Nephron (organoid): Measurements from ENCODE around the gene NOL8.

Experiments used
- H3K27ac Mint-ChIP-seq, 3 experiments: 2 replicates each; pipeline ENCODE4 v1.8.0; 2020; ENCODE audit warnings: mixed read lengths in 3 of 3, mild to moderate bottlenecking in 2 of 3, moderate library complexity in 1 of 3
- H3K27me3 Mint-ChIP-seq: 2 replicates; pipeline ENCODE4 v1.8.0; 2021; ENCODE audit warnings: low read depth, mild to moderate bottlenecking, moderate library complexity, mixed read lengths
- H3K36me3 Mint-ChIP-seq: 2 replicates; pipeline ENCODE4 v1.8.0; 2020; ENCODE audit warnings: low read depth, mixed read lengths
- H3K4me1 Mint-ChIP-seq: 2 replicates; pipeline ENCODE4 v1.8.0; 2020; ENCODE audit warnings: mixed read lengths
- H3K4me3 Mint-ChIP-seq, 3 experiments: 2 replicates each; pipeline ENCODE4 v1.8.0; 2020; ENCODE audit warnings: mild to moderate bottlenecking in 3 of 3, mixed read lengths in 3 of 3, moderate library complexity in 2 of 3
- H3K9me3 Mint-ChIP-seq: 2 replicates; pipeline ENCODE4 v1.8.0; 2020; ENCODE audit warnings: mixed read lengths
- CTCF ChIP-seq, 3 experiments: fragments of 200-600 bp; sonication (generic); IDR thresholded peaks; one replicate each; pipeline ENCODE4 v1.5.0; 2021; ENCODE audit warnings: antibody characterized with exemption in 3 of 3; ENCODE audit not compliant: unreplicated experiment in 3 of 3

NOL8 gene

GRCh38 chr9:92325991-92326500 lies 896 bp upstream of the NOL8 start:
- TF ChIP-seq CTCF (IDR thresholded peaks at IDR 0.05; ENCODE audit: unreplicated experiment in 3 of 3): no peak
- Mint-ChIP-seq H3K27me3 (no peaks in the 10 kb centered on the region), H3K4me3 (peak overlapping the region; percentile 93 to 98 (median 95)), H3K4me1 (peaks cover 36% of the 10 kb centered on the region), H3K27ac (peak overlapping the region; percentile 97 to 98 (median 97)), H3K36me3 (peaks cover 7% of the 10 kb centered on the region), H3K9me3 (no peaks in the 10 kb centered on the region)

- H3K4me1 Mint-ChIP-seq: peaks cover 30% of the 10 kb centered on the region
- H3K27me3 Mint-ChIP-seq: no peaks in the 10 kb centered on the region
- H3K36me3 Mint-ChIP-seq: peaks cover 10% of the 10 kb centered on the region
- no peaks in the 10 kb centered on the region for H3K9me3 Mint-ChIP-seq
- no peak for TF ChIP-seq CTCF (IDR thresholded peaks at IDR 0.05; ENCODE audit: unreplicated experiment in 3 of 3)
- H3K27ac Mint-ChIP-seq: peak overlapping the region; percentile 97 to 98 (median 97)
- H3K4me3 Mint-ChIP-seq: peak overlapping the region; percentile 93 to 98 (median 95)
These were observed 271 bp downstream of the NOL8 start for GRCh38 chr9:92324889-92325268.

- no peaks in the 10 kb centered on the region for H3K27me3 Mint-ChIP-seq
- H3K36me3 Mint-ChIP-seq: peaks cover 10% of the 10 kb centered on the region
- H3K9me3 Mint-ChIP-seq: no peaks in the 10 kb centered on the region
- peaks cover 30% of the 10 kb centered on the region for H3K4me1 Mint-ChIP-seq
- no peak for TF ChIP-seq CTCF (IDR thresholded peaks at IDR 0.05; ENCODE audit: unreplicated experiment in 3 of 3)
- peak overlapping the region; percentile 93 to 98 (median 95) for H3K4me3 Mint-ChIP-seq
- H3K27ac Mint-ChIP-seq: peak overlapping the region; percentile 97 to 98 (median 97)
These were observed 719 bp downstream of the NOL8 start for GRCh38 chr9:92324431-92324830.

- Mint-ChIP-seq H3K27ac (no peak overlapping the region), H3K9me3 (no peaks in the 10 kb centered on the region), H3K36me3 (peaks cover 66% of the 10 kb centered on the region), H3K4me1 (peaks cover 11% of the 10 kb centered on the region), H3K27me3 (no peaks in the 10 kb centered on the region), H3K4me3 (no peak overlapping the region)
- TF ChIP-seq CTCF (IDR thresholded peaks at IDR 0.05; ENCODE audit: unreplicated experiment in 3 of 3): no peak
These were observed 9.7 kb downstream of the NOL8 start for GRCh38 chr9:92315456-92315855.

- Mint-ChIP-seq H3K4me1 (peaks cover 11% of the 10 kb centered on the region), H3K9me3 (no peaks in the 10 kb centered on the region), H3K36me3 (peaks cover 73% of the 10 kb centered on the region), H3K27me3 (no peaks in the 10 kb centered on the region), H3K27ac (peak overlapping the region in 1 of 3 experiments; percentile 50), H3K4me3 (no peak overlapping the region)
- TF ChIP-seq CTCF (IDR thresholded peaks at IDR 0.05; ENCODE audit: unreplicated experiment in 3 of 3): no peak
These were observed 11.5 kb downstream of the NOL8 start for GRCh38 chr9:92313624-92314012.

- Mint-ChIP-seq H3K27ac (peak overlapping the region in 1 of 3 experiments; percentile 50), H3K27me3 (no peaks in the 10 kb centered on the region), H3K4me3 (no peak overlapping the region), H3K9me3 (no peaks in the 10 kb centered on the region), H3K36me3 (peaks cover 73% of the 10 kb centered on the region), H3K4me1 (peaks cover 11% of the 10 kb centered on the region)
- TF ChIP-seq CTCF (IDR thresholded peaks at IDR 0.05; ENCODE audit: unreplicated experiment in 3 of 3): no peak
These were observed 12.1 kb downstream of the NOL8 start for GRCh38 chr9:92312887-92313623.
